HG03378 (cell line): ENCODE results near the gene LBHD2.

ENCODE experiments used
- ATAC-seq: cut with Tn5 transposase; IDR thresholded peaks from one replicate; pipeline ENCODE4 v1.9.1; 2021; ENCODE audit warnings: mild to moderate bottlenecking, moderate library complexity; ENCODE audit not compliant: unreplicated experiment

The LBHD2 gene

GRCh38 chr14:103090481-103091020 is 6.5 kb downstream of the LBHD2 start:
- no peak for ATAC-seq

- ATAC-seq: no peak
Measured at GRCh38 chr14:103091041-103091882, 7.3 kb downstream of the LBHD2 start.

GRCh38 chr14:103091883-103092222 is 7.8 kb downstream of the LBHD2 start:
- ATAC-seq: no peak

- no peak for ATAC-seq
Measured at GRCh38 chr14:103093856-103094405, 9.9 kb downstream of the LBHD2 start.

GRCh38 chr14:103094406-103095209 is 10.6 kb downstream of the LBHD2 start, which contains the start of gene EXOC3L4:
Gene EXOC3L4, plus strand, starts transcription at chr14:103094725. Its CDS starts 5,495 bp downstream, at chr14:103100220.
- no peak for ATAC-seq

GRCh38 chr14:103095210-103095778 is 11.3 kb downstream of the LBHD2 start:
- ATAC-seq: no peak

GRCh38 chr14:103096387-103096786 is 12.4 kb downstream of the LBHD2 start:
- no peak for ATAC-seq

GRCh38 chr14:103097244-103097993 is 13.4 kb downstream of the LBHD2 start:
- no peak for ATAC-seq

GRCh38 chr14:103097994-103098957 is 14.3 kb downstream of the LBHD2 start:
- no peak for ATAC-seq

GRCh38 chr14:103099081-103099732 is 15.2 kb downstream of the LBHD2 start:
- no peak for ATAC-seq

- no peak for ATAC-seq
Measured at GRCh38 chr14:103099733-103100280, 15.8 kb downstream of the LBHD2 start.

GRCh38 chr14:103100281-103101121 is 16.5 kb downstream of the LBHD2 start:
- no peak for ATAC-seq

- no peak for ATAC-seq
Measured at GRCh38 chr14:103101257-103101962, 17.4 kb downstream of the LBHD2 start.

- ATAC-seq: no peak
Measured at GRCh38 chr14:103101963-103102688, 18.1 kb downstream of the LBHD2 start.

GRCh38 chr14:103102689-103103260 is 18.8 kb downstream of the LBHD2 start:
- no peak for ATAC-seq
